T-helper 1 cell (primary cell): ENCODE results near the gene PDIA3.
A peak's percentile ranks its signal among the peaks of the same experiment; 100 is the strongest.
"Not testable (repeated sequence)": the region's sequence is repeated elsewhere in the genome, so short reads cannot be mapped to it uniquely, and the experiment has no call there.

ENCODE experiments used
- DNase-seq, 5 donors: peaks; one replicate each; pipeline ENCODE4 v3.0.0-alpha.2; 2012 to 2020

The PDIA3 gene

DNA sequence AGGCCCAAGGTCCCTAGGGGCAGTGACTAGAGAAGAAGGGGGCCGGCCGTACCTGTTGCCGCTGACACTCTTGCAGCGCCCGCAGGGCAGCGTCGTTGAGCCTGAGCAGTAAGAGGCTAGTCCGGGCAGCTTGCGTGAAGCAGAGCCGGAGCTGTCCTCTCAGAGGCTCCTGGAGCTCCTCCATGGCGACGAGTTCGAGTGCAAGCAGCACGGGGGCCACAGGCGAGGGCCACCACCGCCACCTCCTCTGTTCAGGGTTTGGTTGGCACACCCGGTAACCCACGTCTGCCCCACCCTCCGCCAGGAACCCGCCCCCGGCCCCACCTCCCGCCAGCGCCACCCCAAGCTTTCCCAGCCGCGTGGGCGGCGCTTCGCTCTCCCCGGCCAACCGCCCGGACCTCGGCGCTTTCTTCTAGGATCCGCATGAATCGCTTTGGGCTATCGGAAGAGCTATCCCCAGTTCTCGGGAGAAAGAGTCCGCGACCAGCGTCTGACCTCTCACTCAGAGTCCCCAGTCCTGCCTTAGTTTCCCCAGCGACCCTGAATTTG, 30.6 kb downstream of the PDIA3 start, which contains the start of gene ELL3:
Gene ELL3 (minus strand): TSS at position 249 of the 549 bp plus-strand sequence. CDS start 65 bp downstream, at position 184.
- peak; percentile 65 to 74 (median 72) for DNase-seq

GRCh38 chr15:43777267-43777914, 31.2 kb downstream of the PDIA3 start:
- peak; percentile 70 to 82 (median 76) for DNase-seq

DNA sequence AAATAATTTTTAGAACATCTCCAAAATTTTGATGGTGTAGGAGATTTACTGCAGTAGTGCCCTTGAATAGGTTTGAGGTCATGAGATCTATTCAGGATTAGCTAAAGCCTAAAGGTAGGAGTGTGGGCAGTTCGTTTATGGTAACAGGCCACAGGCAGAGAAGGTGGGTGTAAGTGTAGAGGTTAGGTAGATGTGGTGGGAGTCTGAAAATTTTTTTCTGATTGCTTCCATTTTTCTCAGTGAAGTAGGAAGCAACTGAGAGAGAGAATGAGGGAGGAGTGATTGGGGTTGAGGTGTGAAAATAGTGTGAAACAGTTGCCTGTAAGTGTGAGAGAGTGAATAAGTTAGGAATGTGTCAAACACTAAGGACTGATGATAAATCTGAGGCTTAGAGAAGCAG, 32.8 kb downstream of the PDIA3 start:
- no peak for DNase-seq

GRCh38 chr15:43789409-43789808, 43.2 kb downstream of the PDIA3 start:
- no peak for DNase-seq

DNA sequence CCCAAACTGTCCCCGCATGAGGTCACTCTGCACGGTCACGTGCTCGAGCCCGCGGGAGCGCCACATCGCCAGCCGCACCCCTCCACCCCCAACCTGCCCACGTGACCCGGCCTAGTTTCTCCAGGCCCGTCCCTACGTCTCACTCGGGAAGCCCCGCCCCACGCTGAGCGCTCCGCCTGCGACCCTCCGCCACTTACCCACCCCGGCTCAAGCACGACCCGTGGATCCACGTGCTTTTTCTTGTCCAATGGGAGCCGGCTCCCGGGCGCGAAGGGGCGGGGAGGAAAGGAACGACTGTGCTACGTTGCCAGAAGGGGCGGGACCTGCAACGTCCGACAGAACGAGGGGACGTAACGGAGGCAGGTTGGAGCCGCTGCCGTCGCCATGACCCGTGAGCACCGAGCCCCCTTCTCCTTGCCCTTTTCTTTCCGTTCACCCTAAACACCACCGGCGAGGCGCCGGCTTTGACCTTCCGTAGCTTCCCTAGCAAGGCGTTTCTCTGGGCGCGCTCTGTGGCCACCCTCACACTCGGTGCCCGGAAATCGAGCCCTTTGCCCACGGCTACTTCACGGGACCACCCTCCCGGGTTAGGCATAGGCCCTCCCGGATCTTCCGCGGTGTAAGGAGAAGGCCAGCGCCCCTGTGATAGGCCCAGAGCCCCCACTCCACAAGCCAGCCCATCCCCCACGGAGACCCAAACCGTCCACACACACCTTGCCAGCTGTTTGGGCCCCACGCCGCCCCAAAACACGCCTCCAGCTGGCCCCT, 45.9 kb downstream of the PDIA3 start, which contains the start of gene SERF2:
Gene SERF2 (plus strand): TSS at position 328 of the 768 bp plus-strand sequence. CDS start 57 bp downstream, at position 385.
- DNase-seq: peak; percentile 99 to 100 (median 99)

DNA sequence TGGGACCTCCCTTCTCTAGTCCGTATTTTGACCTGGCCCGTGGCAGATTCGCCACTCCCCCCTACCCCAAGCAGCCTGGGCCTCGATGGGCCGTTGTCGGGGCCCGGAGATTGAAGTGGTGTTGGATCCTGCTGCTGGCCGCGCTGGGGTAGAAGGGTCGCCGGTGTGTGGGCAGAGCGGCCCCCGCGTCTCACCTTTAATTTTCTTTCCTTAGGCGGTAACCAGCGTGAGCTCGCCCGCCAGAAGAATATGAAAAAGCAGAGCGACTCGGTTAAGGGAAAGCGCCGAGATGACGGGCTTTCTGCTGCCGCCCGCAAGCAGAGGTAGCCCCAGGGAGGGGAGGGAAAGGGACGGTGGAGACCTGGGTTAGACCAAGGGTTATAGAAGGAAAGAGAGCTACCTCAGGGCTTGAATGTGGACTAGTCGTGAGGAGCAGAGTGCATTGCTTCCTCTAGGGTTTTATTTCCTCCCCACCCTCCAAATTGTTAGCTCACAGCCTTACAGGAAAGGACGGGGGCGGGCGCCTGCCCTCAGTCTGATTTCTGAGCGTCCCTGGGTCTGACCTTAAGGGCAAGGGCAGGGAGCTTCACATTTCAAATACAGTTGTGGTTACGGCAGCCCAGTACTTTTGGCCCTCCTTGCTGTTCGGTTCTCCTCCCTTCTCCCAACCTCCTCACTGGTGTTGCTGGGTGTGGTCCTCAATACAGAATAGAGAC, 46.7 kb downstream of the PDIA3 start:
- DNase-seq: peak in 1 of 5 donors; percentile 38

- DNase-seq: no peak
These were observed 47.4 kb downstream of the PDIA3 start for GRCh38 chr15:43793647-43794046.

GRCh38 chr15:43794269-43795037, 48.2 kb downstream of the PDIA3 start:
- DNase-seq: no peak

GRCh38 chr15:43795197-43795596, 49.0 kb downstream of the PDIA3 start:
- no peak for DNase-seq

DNA sequence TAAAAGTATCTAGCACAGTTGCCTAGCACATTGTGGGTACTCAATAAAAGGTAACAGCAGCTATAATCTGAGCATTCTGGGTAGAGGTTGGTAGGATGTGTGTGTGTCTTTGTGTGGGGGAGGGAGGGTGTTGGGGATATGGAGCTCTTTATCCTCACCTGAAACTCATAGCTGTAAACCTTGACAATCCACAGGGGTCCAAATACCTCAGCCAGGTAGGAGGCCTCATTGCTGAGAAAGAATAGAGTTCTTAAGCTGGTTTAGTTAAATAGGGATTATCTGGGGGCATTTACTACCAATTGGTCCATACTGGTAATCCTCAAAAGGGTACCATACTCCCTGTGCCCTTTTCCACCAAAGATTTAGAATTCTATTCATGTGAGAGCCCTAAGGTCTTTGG, 49.8 kb downstream of the PDIA3 start:
- DNase-seq: no peak

- DNase-seq: no peak
These were observed 50.3 kb downstream of the PDIA3 start for GRCh38 chr15:43796566-43796965.

DNA sequence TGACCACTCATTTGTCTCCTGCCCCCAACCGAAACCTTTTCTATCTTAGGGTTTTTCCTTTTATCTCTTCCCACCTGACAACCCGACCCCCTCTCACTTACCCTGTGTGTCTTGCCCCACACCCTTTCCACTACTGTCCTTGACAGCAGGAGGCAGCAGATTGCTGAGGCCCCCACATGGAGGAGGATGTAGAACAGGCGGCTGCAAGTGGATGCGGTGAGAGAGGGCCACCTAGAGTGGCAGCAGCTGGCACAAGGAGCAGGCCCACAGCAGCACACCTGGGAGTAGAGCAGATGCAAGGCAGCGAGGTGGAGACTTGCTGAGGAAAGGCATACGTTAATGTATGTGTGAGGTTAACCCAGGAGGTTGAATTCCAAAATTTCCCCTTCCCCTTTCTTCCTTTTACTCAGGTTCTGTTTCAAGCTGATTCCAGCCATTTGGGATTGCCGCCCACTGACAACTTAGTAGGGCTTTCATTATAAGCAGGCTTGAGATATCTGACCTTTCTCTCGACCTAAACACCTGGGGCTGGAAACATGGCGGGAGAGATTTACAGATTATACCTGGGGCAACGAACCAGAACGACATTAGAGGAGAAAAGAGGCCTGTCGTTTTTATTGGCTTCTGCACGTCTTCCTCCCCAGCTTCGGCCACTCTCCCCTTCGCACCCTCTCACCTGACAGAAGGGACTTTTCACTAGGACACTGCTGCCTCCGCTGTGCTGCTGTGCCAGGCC, 53.1 kb downstream of the PDIA3 start:
- no peak for DNase-seq

DNA sequence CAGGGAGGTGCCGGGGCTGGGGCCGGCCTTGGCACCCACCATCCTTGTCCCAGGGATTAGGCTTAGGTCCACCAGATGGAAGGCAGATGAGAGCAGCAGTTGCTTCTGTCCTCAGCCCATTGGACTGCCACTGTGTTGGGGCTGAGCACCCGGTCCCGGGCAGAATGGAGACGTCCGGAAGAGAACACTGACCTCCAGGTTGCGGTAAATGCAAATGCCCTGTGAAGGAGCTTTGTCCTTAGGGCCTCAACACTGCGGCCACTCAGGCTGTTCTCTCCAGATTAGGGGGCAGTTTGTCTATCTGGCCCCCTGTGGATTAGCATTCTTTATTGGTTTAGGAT, 53.7 kb downstream of the PDIA3 start, which contains the start of gene SERINC4:
Gene SERINC4 (minus strand): TSS at position 276 of the 341 bp plus-strand sequence. CDS start 234 bp downstream, at position 42.
- DNase-seq: no peak

GRCh38 chr15:43800286-43801141, 54.3 kb downstream of the PDIA3 start, which contains the start of gene HYPK:
Gene HYPK, plus strand, starts transcription at chr15:43800599. Its CDS starts 24 bp downstream, at chr15:43800623.
- DNase-seq: peak; percentile 83 to 93 (median 88)

- not testable (repeated sequence) for DNase-seq
These were observed 56.4 kb downstream of the PDIA3 start for GRCh38 chr15:43802676-43803075.

- DNase-seq: no peak
These were observed 62.3 kb downstream of the PDIA3 start for GRCh38 chr15:43808435-43808950.

GRCh38 chr15:43808960-43809678, 62.9 kb downstream of the PDIA3 start:
- DNase-seq: no peak

DNA sequence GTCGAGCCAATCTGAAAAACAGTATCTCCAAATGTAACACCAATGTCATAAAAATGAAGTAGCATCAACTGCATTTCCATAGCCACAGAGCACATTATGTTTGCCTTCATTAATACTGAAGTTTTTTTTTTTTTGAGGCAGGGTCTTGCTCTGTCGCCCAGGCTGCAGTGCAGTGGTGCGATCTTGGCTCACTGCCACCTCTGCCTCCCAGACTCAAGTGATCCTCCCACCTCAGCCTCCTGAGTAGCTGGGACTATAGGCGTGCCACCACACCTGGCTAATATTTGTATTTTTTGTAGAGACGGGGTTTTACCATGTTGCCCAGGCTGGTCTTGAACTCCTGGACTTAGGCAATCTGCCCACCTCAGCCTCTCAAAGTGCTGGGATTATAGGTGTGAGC, 68.8 kb downstream of the PDIA3 start:
- DNase-seq: not testable (repeated sequence)

DNA sequence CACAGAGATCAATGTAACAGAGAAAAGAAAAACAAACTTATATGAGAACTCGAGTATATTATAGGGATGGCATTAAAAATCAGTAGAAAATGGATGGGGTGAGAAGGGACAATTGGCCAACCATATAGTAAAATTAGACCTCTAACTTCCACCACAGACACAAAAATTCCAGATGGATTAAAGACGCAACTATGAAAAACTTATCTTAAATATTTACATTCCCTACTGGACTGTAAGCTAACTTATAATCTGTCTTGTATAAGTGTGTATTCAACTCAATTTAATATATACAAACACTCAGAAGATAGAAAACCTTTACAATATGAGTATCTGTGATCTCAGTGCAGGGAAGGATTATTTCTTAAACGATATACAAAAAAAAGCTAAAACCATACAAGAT, 75.3 kb downstream of the PDIA3 start:
- DNase-seq: no peak
